ENCODE data around the gene GRM4.

GRM4 gene

GRCh38 chr6:34025112-34025807 is 120.6 kb downstream of the GRM4 start:
- no peak overlapping the region for H2AFZ ChIP-seq (ENCODE audit: low read length)
- no peak overlapping the region for H3K9ac ChIP-seq (ENCODE audit: low read length)
- TF ChIP-seq CTCF (IDR thresholded peaks at IDR 0.05; ENCODE audit: low read length) (no peak), EZH2 (IDR thresholded peaks at IDR 0.05; ENCODE audit: borderline replicate concordance, low read length) (no peak)
- H3K27ac ChIP-seq (ENCODE audit: low read depth, low read length, poor library complexity, severe bottlenecking) = no peak overlapping the region
- H3K79me2 ChIP-seq (ENCODE audit: insufficient read depth, low read length) = no peaks in the 10 kb centered on the region
- no peaks in the 10 kb centered on the region for H3K36me3 ChIP-seq (ENCODE audit: insufficient read depth, low read length)
- H3K4me1 ChIP-seq (ENCODE audit: insufficient read depth, low read length, severe bottlenecking) = no peaks in the 10 kb centered on the region
- no peaks in the 10 kb centered on the region for H4K20me1 ChIP-seq (ENCODE audit: insufficient read depth, low read length)
- H3K9me2 ChIP-seq (ENCODE audit: low read depth, low read length) = no peaks in the 10 kb centered on the region
- H3F3A ChIP-seq (ENCODE audit: insufficient read depth, low read length) = no peaks in the 10 kb centered on the region
- no peak overlapping the region for H3K4me2 ChIP-seq (ENCODE audit: low read length)
- no peak overlapping the region for H3K4me3 ChIP-seq (ENCODE audit: low read depth, low read length, poor library complexity, severe bottlenecking)
- no peaks in the 10 kb centered on the region for H3K9me3 ChIP-seq (ENCODE audit: low read length)
- peaks cover 4% of the 10 kb centered on the region for H3K27me3 ChIP-seq (ENCODE audit: insufficient read depth, low read length)

GRCh38 chr6:34022873-34023255 is 123.0 kb downstream of the GRM4 start:
- H3K4me3 ChIP-seq (ENCODE audit: low read depth, low read length, poor library complexity, severe bottlenecking) = no peak overlapping the region
- TF ChIP-seq CTCF (IDR thresholded peaks at IDR 0.05; ENCODE audit: low read length) (no peak), EZH2 (IDR thresholded peaks at IDR 0.05; ENCODE audit: borderline replicate concordance, low read length) (no peak)
- H3K9me2 ChIP-seq (ENCODE audit: low read depth, low read length) = no peaks in the 10 kb centered on the region
- H2AFZ ChIP-seq (ENCODE audit: low read length) = no peak overlapping the region
- no peaks in the 10 kb centered on the region; the same call in 1 of the 2 replicates for H3K27me3 ChIP-seq (ENCODE audit: insufficient read depth, low read length)
- no peak overlapping the region for H3K4me2 ChIP-seq (ENCODE audit: low read length)
- H3K36me3 ChIP-seq (ENCODE audit: insufficient read depth, low read length) = no peaks in the 10 kb centered on the region
- H3K9me3 ChIP-seq (ENCODE audit: low read length) = no peaks in the 10 kb centered on the region
- H3K4me1 ChIP-seq (ENCODE audit: insufficient read depth, low read length, severe bottlenecking) = no peaks in the 10 kb centered on the region
- no peaks in the 10 kb centered on the region for H3K79me2 ChIP-seq (ENCODE audit: insufficient read depth, low read length)
- H3F3A ChIP-seq (ENCODE audit: insufficient read depth, low read length) = no peaks in the 10 kb centered on the region
- no peak overlapping the region for H3K9ac ChIP-seq (ENCODE audit: low read length)
- no peaks in the 10 kb centered on the region for H4K20me1 ChIP-seq (ENCODE audit: insufficient read depth, low read length)
- H3K27ac ChIP-seq (ENCODE audit: low read depth, low read length, poor library complexity, severe bottlenecking) = no peak overlapping the region

- Histone ChIP-seq H4K20me1 (ENCODE audit: insufficient read depth, low read length) (no peaks in the 10 kb centered on the region), H3K27me3 (ENCODE audit: insufficient read depth, low read length) (no peaks in the 10 kb centered on the region; the same call in 1 of the 2 replicates), H3K27ac (ENCODE audit: low read depth, low read length, poor library complexity, severe bottlenecking) (no peak overlapping the region), H3K4me3 (ENCODE audit: low read depth, low read length, poor library complexity, severe bottlenecking) (no peak overlapping the region), H2AFZ (ENCODE audit: low read length) (no peak overlapping the region), H3K9me3 (ENCODE audit: low read length) (no peaks in the 10 kb centered on the region), H3K36me3 (ENCODE audit: insufficient read depth, low read length) (no peaks in the 10 kb centered on the region), H3K9ac (ENCODE audit: low read length) (no peak overlapping the region), H3F3A (ENCODE audit: insufficient read depth, low read length) (no peaks in the 10 kb centered on the region), H3K4me1 (ENCODE audit: insufficient read depth, low read length, severe bottlenecking) (no peaks in the 10 kb centered on the region), H3K9me2 (ENCODE audit: low read depth, low read length) (no peaks in the 10 kb centered on the region), H3K79me2 (ENCODE audit: insufficient read depth, low read length) (no peaks in the 10 kb centered on the region), H3K4me2 (ENCODE audit: low read length) (no peak overlapping the region)
- no peak for TF ChIP-seq EZH2 (IDR thresholded peaks at IDR 0.05; ENCODE audit: borderline replicate concordance, low read length)
- TF ChIP-seq CTCF (IDR thresholded peaks at IDR 0.05; ENCODE audit: low read length) = no peak
Observed at GRCh38 chr6:34022250-34022872, 123.5 kb downstream of the GRM4 start.

All from OCI-LY1 (cell line).